Pancreas (tissue), 10 donors: Measurements from ENCODE around the gene TESK1. TPM values are rescaled to one million over a fixed set of nuclear protein-coding genes. Genes with fewer than 3 reads are reported as not detected.

Source experiments
- ATAC-seq, 4 donors: fragments of 200-7000 bp; cut with Tn5 transposase; one replicate each; pipeline versions ENCODE4 v1.8.0 to v1.9.1; 2020; ENCODE audit warnings: mild to moderate bottlenecking in 4 of 4, moderate library complexity in 4 of 4
- DNase-seq, 6 donors: peaks; one replicate each; pipeline ENCODE4 v3.0.0-alpha.2; 2020
- FAIRE-seq: peaks from 2 replicates; lab custom pipeline; 2012; peaks lifted over from hg19 to GRCh38; lab: Jason Lieb, UNC
- H3K27ac ChIP-seq, 4 donors: fragments of 200-600 bp; sonication (generic); 1 replicate in 3 of 4; 2 replicates in 1 of 4; pipeline versions ENCODE4 v1.5.0 to v1.8.0; 2020
- H3K27me3 ChIP-seq, 4 donors: fragments of 200-600 bp; one replicate each; pipeline ENCODE4 v1.8.0; 2021
- H3K36me3 ChIP-seq, 3 donors: fragments of 200-600 bp; sonication (generic) in 1 of 3; one replicate each; pipeline versions ENCODE4 v1.5.0 to v1.8.0; 2020 to 2021
- H3K4me1 ChIP-seq, 3 donors: fragments of 200-600 bp; one replicate each; pipeline ENCODE4 v1.8.0; 2021
- H3K4me3 ChIP-seq, 4 donors: fragments of 200-600 bp; sonication (generic) in 2 of 4; one replicate each; pipeline versions ENCODE4 v1.5.0 to v1.8.0; 2020 to 2021
- H3K9me3 ChIP-seq, 4 donors: fragments of 200-600 bp; one replicate each; pipeline ENCODE4 v1.8.0; 2021
- CTCF ChIP-seq, 4 donors: fragments of 200-600 bp; sonication (generic) in 3 of 4; IDR thresholded peaks; one replicate each; pipeline versions ENCODE4 v1.5.0 to v1.8.0; 2021; ENCODE audit warnings: antibody characterized with exemption in 4 of 4
- WGBS, 2 donors: extraction: QIAGEN DNeasy Blood & Tissue Kit; methylation state at CpG; one replicate each; pipeline ENCODE4 v1.1.7; 2013; 5-methylcytosine and 5-hydroxymethylcytosine counted together
- intact Hi-C, 3 donors: fragments of 100-400 bp; cut with DNase I; formaldehyde crosslinking; loops; one replicate each; pipeline versions ENCODE4 v1.11.1 to v1.14.2; 2022
- polyA plus RNA-seq, 2 donors: library from polyadenylated mRNA; stranded (reverse); fragments of 200-250 nt; gene quantifications; one replicate each; pipeline ENCODE4 v1.2.3, GENCODE V29; 2013
- total RNA-seq, 6 donors: library from RNA; stranded (reverse); fragmentation: NEBNext Ultra II Directional in 4 of 6; extraction: Animal tissue kit (Norgen Biotek cat#: 25700) in 4 of 6; gene quantifications; one replicate each; pipeline versions ENCODE4 v1.2.1 to v1.2.4, GENCODE V29; 2021 to 2023
- donor health status: healthy with polysubstance abuse.
- donor health status: DM: no; HTN: no; CAD: no; lungs with moderate emphysema.
- donor health status: DM: no; HTN: no; CAD: no.
- donor health status: control.
- donor health status: control.
- donor health status: Bipolar disorder and iron deficiency.
- donor health status: DM: yes; HTN: yes; CAD: no.
- donor health status: DM: no; HTN: no; CAD: no.
- donor health status: DM: no; HTN: no; CAD: no.
- donor health status: DM: yes; HTN: yes; CAD: no.

The TESK1 gene
- total and polyA plus RNA-seq, 8 donors = 12.1 to 56.6 (median 16.0) TPM

GRCh38 chr9:35618854-35619799 lies 14.1 kb downstream of the TESK1 start:
- ATAC-seq (peak in 2 of 4 donors; percentile 45 to 51), DNase-seq (peak in 2 of 6 donors; percentile 24 to 35), FAIRE-seq (no peak)
- Histone ChIP-seq H3K27ac (peak overlapping the region in 2 of 4 donors; percentile 19 to 22), H3K4me3 (no peak overlapping the region), H3K36me3 (no peaks in the 10 kb centered on the region), H3K4me1 (no peaks in the 10 kb centered on the region), H3K9me3 (no peaks in the 10 kb centered on the region), H3K27me3 (no peaks in the 10 kb centered on the region)
- no peak for TF ChIP-seq CTCF (IDR thresholded peaks at IDR 0.05)
- WGBS, 2 donors = 86 to 87% methylated on average over 17 of the region's 17 CpGs
- intact Hi-C loops = no loop called here

- FAIRE-seq = no peak
Observed at GRCh38 chr9:35619800-35620158, 14.7 kb downstream of the TESK1 start.

GRCh38 chr9:35627575-35627974 lies 22.5 kb downstream of the TESK1 start:
- WGBS, 2 donors = 83 to 92% methylated on average over 2 of the region's 2 CpGs
- Histone ChIP-seq H3K27me3 (no peaks in the 10 kb centered on the region), H3K9me3 (no peaks in the 10 kb centered on the region), H3K36me3 (no peaks in the 10 kb centered on the region), H3K27ac (no peak overlapping the region), H3K4me1 (no peaks in the 10 kb centered on the region), H3K4me3 (no peak overlapping the region)
- no peak for ATAC-seq
- intact Hi-C loops = no loop called here
- TF ChIP-seq CTCF (IDR thresholded peaks at IDR 0.05) = no peak
- FAIRE-seq = no peak
- DNase-seq = no peak

More at GRCh38 chr9:35619800-35620158, 14.7 kb downstream of the TESK1 start:
- TF ChIP-seq CTCF (IDR thresholded peaks at IDR 0.05) = no peak
- Histone ChIP-seq H3K27me3 (no peaks in the 10 kb centered on the region), H3K4me3 (no peak overlapping the region), H3K4me1 (no peaks in the 10 kb centered on the region), H3K27ac (no peak overlapping the region), H3K36me3 (no peaks in the 10 kb centered on the region), H3K9me3 (no peaks in the 10 kb centered on the region)
- DNase-seq = no peak
- intact Hi-C loops = no loop called here
- 57 to 70% methylated on average over 2 of the region's 2 CpGs for WGBS, 2 donors
- ATAC-seq = no peak

- FAIRE-seq (no peak), ATAC-seq (no peak), DNase-seq (no peak)
- H3K27me3 ChIP-seq = no peaks in the 10 kb centered on the region
- H3K9me3 ChIP-seq = no peaks in the 10 kb centered on the region
- H3K4me1 ChIP-seq = no peaks in the 10 kb centered on the region
- no peak for TF ChIP-seq CTCF (IDR thresholded peaks at IDR 0.05)
- H3K27ac ChIP-seq = no peak overlapping the region
- WGBS, 2 donors = 90 to 93% methylated on average over 6 of the region's 6 CpGs
- intact Hi-C loops = no loop called here
- no peaks in the 10 kb centered on the region for H3K36me3 ChIP-seq
- no peak overlapping the region for H3K4me3 ChIP-seq
Observed at GRCh38 chr9:35628389-35628991, 23.4 kb downstream of the TESK1 start.
